ENCODE measurements around the gene MRPL23. TPM values are rescaled to one million over a fixed set of nuclear protein-coding genes. Genes with fewer than 3 reads are reported as not detected.

MRPL23 gene
- total RNA-seq, 1 donor from 2014 or later, result 163 TPM

GRCh38 chr11:1935156-1936071, 11.7 kb upstream of the MRPL23 start:
- TF ChIP-seq CTCF (IDR thresholded peaks at IDR 0.05; ENCODE audit: insufficient read depth, low read length, poor library complexity, severe bottlenecking), result no peak
- no peaks in the 10 kb centered on the region for H3K36me3 ChIP-seq (ENCODE audit: control insufficient read depth, insufficient read depth, low read length)
- no peak overlapping the region for H3K4me3 ChIP-seq (ENCODE audit: low read depth, low read length)
- no peak for DNase-seq (ENCODE audit: low read depth)
- peaks cover 9% of the 10 kb centered on the region for H3K27me3 ChIP-seq (ENCODE audit: control insufficient read depth, insufficient read depth, low read length)

GRCh38 chr11:1936072-1936780, 10.9 kb upstream of the MRPL23 start:
- Histone ChIP-seq H3K4me3 (ENCODE audit: low read depth, low read length) (no peak overlapping the region), H3K27me3 (ENCODE audit: control insufficient read depth, insufficient read depth, low read length) (peaks cover 9% of the 10 kb centered on the region), H3K36me3 (ENCODE audit: control insufficient read depth, insufficient read depth, low read length) (no peaks in the 10 kb centered on the region)
- no peak for DNase-seq (ENCODE audit: low read depth)
- no peak for TF ChIP-seq CTCF (IDR thresholded peaks at IDR 0.05; ENCODE audit: insufficient read depth, low read length, poor library complexity, severe bottlenecking)

GRCh38 chr11:1936781-1937615, 10.1 kb upstream of the MRPL23 start:
- H3K4me3 ChIP-seq (ENCODE audit: low read depth, low read length), result no peak overlapping the region
- no peak for TF ChIP-seq CTCF (IDR thresholded peaks at IDR 0.05; ENCODE audit: insufficient read depth, low read length, poor library complexity, severe bottlenecking)
- no peak for DNase-seq (ENCODE audit: low read depth)
- peaks cover 9% of the 10 kb centered on the region for H3K27me3 ChIP-seq (ENCODE audit: control insufficient read depth, insufficient read depth, low read length)
- no peaks in the 10 kb centered on the region for H3K36me3 ChIP-seq (ENCODE audit: control insufficient read depth, insufficient read depth, low read length)

GRCh38 chr11:1937616-1938342, 9.4 kb upstream of the MRPL23 start:
- Histone ChIP-seq H3K36me3 (ENCODE audit: control insufficient read depth, insufficient read depth, low read length) (no peaks in the 10 kb centered on the region), H3K27me3 (ENCODE audit: control insufficient read depth, insufficient read depth, low read length) (peaks cover 9% of the 10 kb centered on the region), H3K4me3 (ENCODE audit: low read depth, low read length) (no peak overlapping the region)
- TF ChIP-seq CTCF (IDR thresholded peaks at IDR 0.05; ENCODE audit: insufficient read depth, low read length, poor library complexity, severe bottlenecking), result no peak
- DNase-seq (ENCODE audit: low read depth), result no peak

GRCh38 chr11:1938343-1939005, 8.7 kb upstream of the MRPL23 start:
- DNase-seq (ENCODE audit: low read depth), result no peak
- no peak overlapping the region for H3K4me3 ChIP-seq (ENCODE audit: low read depth, low read length)
- no peak for TF ChIP-seq CTCF (IDR thresholded peaks at IDR 0.05; ENCODE audit: insufficient read depth, low read length, poor library complexity, severe bottlenecking)
- H3K27me3 ChIP-seq (ENCODE audit: control insufficient read depth, insufficient read depth, low read length), result peaks cover 5% of the 10 kb centered on the region
- no peaks in the 10 kb centered on the region for H3K36me3 ChIP-seq (ENCODE audit: control insufficient read depth, insufficient read depth, low read length)

All from kidney epithelial cell (primary cell).